ENCODE results near the gene RNF187.

GRCh38 chr1:228452194-228453021 lies 34.8 kb upstream of the RNF187 start:
- TF ChIP-seq EZH2phosphoT487 (IDR thresholded peaks at IDR 0.05; ENCODE audit: insufficient read depth, low read depth) (no peak), EZH2 (IDR thresholded peaks at IDR 0.05; ENCODE audit: insufficient read depth, poor library complexity, severe bottlenecking) (no peak)
